Mesodermal cell (in vitro differentiated cells): ENCODE results near the gene LRRC74A.
A peak's percentile ranks its signal among the peaks of the same experiment; 100 is the strongest.
"Not testable (repeated sequence)": the region's sequence is repeated elsewhere in the genome, so short reads cannot be mapped to it uniquely, and the experiment has no call there.

Experiments used
- H3K27ac ChIP-seq: 2 replicates; pipeline ENCODE4 v1.7.0; 2013; ENCODE audit warnings: mild to moderate bottlenecking, low read depth, low read length, moderate library complexity; ENCODE audit not compliant: severe bottlenecking
- H3K36me3 ChIP-seq: 2 replicates; pipeline ENCODE4 v1.7.1; 2013; ENCODE audit warnings: mild to moderate bottlenecking, low read length, moderate library complexity; ENCODE audit not compliant: control insufficient read depth, insufficient read depth
- H3K4me1 ChIP-seq: one replicate; pipeline ENCODE4 v1.7.1; 2013; ENCODE audit warnings: mild to moderate bottlenecking, low read length; ENCODE audit not compliant: insufficient read depth, control insufficient read depth, poor library complexity, severe bottlenecking
- H3K4me3 ChIP-seq: 2 replicates; pipeline ENCODE4 v1.7.0; 2013; ENCODE audit warnings: low read length, control low read depth, mild to moderate bottlenecking; ENCODE audit not compliant: insufficient read depth, poor library complexity, severe bottlenecking; ENCODE audit errors: extremely low read depth
- H3K9me3 ChIP-seq: 2 replicates; pipeline ENCODE4 v1.7.1; 2013; ENCODE audit warnings: mild to moderate bottlenecking, low read length, moderate library complexity; ENCODE audit not compliant: control insufficient read depth
- WGBS, 2 experiments: methylation state at CpG; one replicate each; pipeline ENCODE4 v1.1.5; 2013; ENCODE audit warnings: missing lambda C conversion rate in 2 of 2; ENCODE audit not compliant: insufficient coverage in 2 of 2; 5-methylcytosine and 5-hydroxymethylcytosine counted together

LRRC74A gene

GRCh38 chr14:76908834-76909233 is 82.6 kb downstream of the LRRC74A start:
- Histone ChIP-seq H3K36me3 (no peaks in the 10 kb centered on the region), H3K9me3 (no peaks in the 10 kb centered on the region), H3K4me3 (no peak overlapping the region), H3K27ac (no peak overlapping the region), H3K4me1 (peaks cover 16% of the 10 kb centered on the region)
- WGBS, 2 experiments = 94 to 100% methylated on average over 2 to 3 of the region's 3 CpGs

GRCh38 chr14:76909266-76909665 is 83.1 kb downstream of the LRRC74A start:
- Histone ChIP-seq H3K36me3 (no peaks in the 10 kb centered on the region), H3K4me3 (no peak overlapping the region), H3K27ac (no peak overlapping the region), H3K9me3 (no peaks in the 10 kb centered on the region), H3K4me1 (peaks cover 11% of the 10 kb centered on the region)
- 86 to 94% methylated on average over 1 to 2 of the region's 2 CpGs for WGBS, 2 experiments

- Histone ChIP-seq H3K4me3 (no peak overlapping the region), H3K36me3 (no peaks in the 10 kb centered on the region), H3K4me1 (peaks cover 7% of the 10 kb centered on the region), H3K9me3 (no peaks in the 10 kb centered on the region), H3K27ac (no peak overlapping the region)
- 81 to 92% methylated on average over 3 to 4 of the region's 4 CpGs for WGBS, 2 experiments
These were observed 84.2 kb downstream of the LRRC74A start for GRCh38 chr14:76910371-76910890.

GRCh38 chr14:76911473-76911872 is 85.3 kb downstream of the LRRC74A start:
- no CpG with 5 or more reads among the region's 1 CpG for WGBS, 2 experiments
- no peak overlapping the region for H3K4me3 ChIP-seq
- no peak overlapping the region for H3K27ac ChIP-seq
- H3K36me3 ChIP-seq = no peaks in the 10 kb centered on the region
- H3K9me3 ChIP-seq = no peaks in the 10 kb centered on the region
- peaks cover 11% of the 10 kb centered on the region for H3K4me1 ChIP-seq

GRCh38 chr14:76914533-76915081 is 88.4 kb downstream of the LRRC74A start:
- not testable (repeated sequence) for H3K27ac ChIP-seq, H3K36me3 ChIP-seq, H3K9me3 ChIP-seq, H3K4me3 ChIP-seq
- WGBS, 2 experiments = 80% methylated on average over 1 of the region's 8 CpGs
- H3K4me1 ChIP-seq = peaks cover 37% of the 10 kb centered on the region

- Histone ChIP-seq H3K36me3 (no peaks in the 10 kb centered on the region), H3K9me3 (no peaks in the 10 kb centered on the region), H3K4me3 (no peak overlapping the region), H3K27ac (no peak overlapping the region), H3K4me1 (peaks cover 52% of the 10 kb centered on the region)
- WGBS, 2 experiments = 95 to 96% methylated on average over 13 to 15 of the region's 15 CpGs
These were observed 90.0 kb downstream of the LRRC74A start for GRCh38 chr14:76916040-76916715.

GRCh38 chr14:76917158-76917596 is 91.0 kb downstream of the LRRC74A start:
- no peaks in the 10 kb centered on the region for H3K9me3 ChIP-seq
- no peaks in the 10 kb centered on the region for H3K36me3 ChIP-seq
- peaks cover 62% of the 10 kb centered on the region for H3K4me1 ChIP-seq
- H3K27ac ChIP-seq = peak overlapping the region; percentile 99
- H3K4me3 ChIP-seq = no peak overlapping the region
- WGBS, 2 experiments = 56 to 57% methylated on average over 6 of the region's 7 CpGs

GRCh38 chr14:76917745-76918255 is 91.6 kb downstream of the LRRC74A start:
- peaks cover 68% of the 10 kb centered on the region for H3K4me1 ChIP-seq

GRCh38 chr14:76918256-76918781 is 92.1 kb downstream of the LRRC74A start:
- Histone ChIP-seq H3K9me3 (no peaks in the 10 kb centered on the region), H3K27ac (peak overlapping the region; percentile 99), H3K4me1 (peaks cover 72% of the 10 kb centered on the region), H3K36me3 (no peaks in the 10 kb centered on the region), H3K4me3 (no peak overlapping the region)
- 44 to 63% methylated on average over 6 of the region's 8 CpGs for WGBS, 2 experiments

More at GRCh38 chr14:76917745-76918255, 91.6 kb downstream of the LRRC74A start:
- Histone ChIP-seq H3K4me3 (no peak overlapping the region), H3K27ac (peak overlapping the region; percentile 99), H3K9me3 (no peaks in the 10 kb centered on the region), H3K36me3 (no peaks in the 10 kb centered on the region)
- 42 to 64% methylated on average over 4 to 6 of the region's 7 CpGs for WGBS, 2 experiments

- peaks cover 75% of the 10 kb centered on the region for H3K4me1 ChIP-seq
- no peak overlapping the region for H3K4me3 ChIP-seq
- WGBS, 2 experiments = 17 to 21% methylated on average over 19 of the region's 20 CpGs
These were observed 92.7 kb downstream of the LRRC74A start for GRCh38 chr14:76918782-76919394.

More at GRCh38 chr14:76918782-76919394, 92.7 kb downstream of the LRRC74A start:
- Histone ChIP-seq H3K27ac (peak overlapping the region; percentile 99), H3K36me3 (no peaks in the 10 kb centered on the region), H3K9me3 (no peaks in the 10 kb centered on the region)
